Right atrium auricular region (tissue), 2 donors: ENCODE results near the gene CAMTA1. TPM values are rescaled to one million over a fixed set of nuclear protein-coding genes. Genes with fewer than 3 reads are reported as not detected.

ENCODE experiments used
- DNase-seq: peaks from one replicate; pipeline ENCODE4 v3.0.0-alpha.2; 2019; ENCODE audit warnings: low spot score
- H3K27ac ChIP-seq, 2 donors: fragments of 200-600 bp; sonication (generic); 1 replicate in 1 of 2; 2 replicates in 1 of 2; pipeline ENCODE4 v1.5.1; 2016 to 2019
- H3K27me3 ChIP-seq, 2 donors: fragments of 200-600 bp; sonication (generic); one replicate each; pipeline versions ENCODE4 v1.5.1 to v1.6.0; 2017 to 2019
- H3K36me3 ChIP-seq: fragments of 200-600 bp; sonication (generic); one replicate; pipeline ENCODE4 v1.5.1; 2016
- H3K4me1 ChIP-seq, 2 donors: fragments of 200-600 bp; sonication (generic); one replicate each; pipeline versions ENCODE4 v1.5.1 to v1.6.0; 2017 to 2019
- H3K4me3 ChIP-seq, 2 donors: fragments of 200-600 bp; sonication (generic); 1 replicate in 1 of 2; 2 replicates in 1 of 2; pipeline ENCODE4 v1.5.1; 2017 to 2019; ENCODE audit warnings: mild to moderate bottlenecking in 1 of 2, moderate library complexity in 1 of 2
- H3K9me3 ChIP-seq, 2 donors: fragments of 200-600 bp; sonication (generic); one replicate each; pipeline ENCODE4 v1.5.1; 2019
- total RNA-seq, 2 donors: library from RNA; depleted of rRNA; stranded (reverse); fragments of >200 nt; gene quantifications; one replicate each; pipeline ENCODE4 v1.1.0, GENCODE V29; 2016
- TF ChIP-seq, protein P1 (sequence below), 2 donors: fragments of 200-600 bp; sonication (generic); IDR thresholded peaks; one replicate each; pipeline ENCODE4 v1.5.1; 2019; ENCODE audit warnings: antibody characterized with exemption in 2 of 2

The CAMTA1 gene
- total RNA-seq, 2 donors from 2014 or later = 132 to 190 TPM

DNA sequence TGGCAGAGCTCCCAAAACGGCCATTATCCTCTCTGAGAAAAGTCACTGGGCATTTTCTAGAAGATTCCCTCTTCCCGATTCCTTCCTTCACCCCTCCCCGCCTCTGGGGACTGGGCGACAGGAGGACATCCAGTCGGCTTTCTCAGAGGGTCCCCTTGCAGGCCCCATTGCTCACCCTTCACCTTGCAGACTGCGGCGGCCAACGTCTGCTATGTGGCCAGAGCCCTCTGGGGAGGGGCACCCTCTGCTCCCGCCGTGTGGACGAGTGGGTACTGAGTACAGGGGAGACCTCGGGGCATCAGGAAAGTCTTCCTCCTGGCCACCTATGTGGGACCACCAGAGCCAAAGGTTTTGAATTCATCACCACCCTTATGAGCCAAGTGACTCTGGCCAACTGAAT lies 692.3 kb downstream of the CAMTA1 start:
- DNase-seq = no peak
- TF ChIP-seq, protein P1, sequence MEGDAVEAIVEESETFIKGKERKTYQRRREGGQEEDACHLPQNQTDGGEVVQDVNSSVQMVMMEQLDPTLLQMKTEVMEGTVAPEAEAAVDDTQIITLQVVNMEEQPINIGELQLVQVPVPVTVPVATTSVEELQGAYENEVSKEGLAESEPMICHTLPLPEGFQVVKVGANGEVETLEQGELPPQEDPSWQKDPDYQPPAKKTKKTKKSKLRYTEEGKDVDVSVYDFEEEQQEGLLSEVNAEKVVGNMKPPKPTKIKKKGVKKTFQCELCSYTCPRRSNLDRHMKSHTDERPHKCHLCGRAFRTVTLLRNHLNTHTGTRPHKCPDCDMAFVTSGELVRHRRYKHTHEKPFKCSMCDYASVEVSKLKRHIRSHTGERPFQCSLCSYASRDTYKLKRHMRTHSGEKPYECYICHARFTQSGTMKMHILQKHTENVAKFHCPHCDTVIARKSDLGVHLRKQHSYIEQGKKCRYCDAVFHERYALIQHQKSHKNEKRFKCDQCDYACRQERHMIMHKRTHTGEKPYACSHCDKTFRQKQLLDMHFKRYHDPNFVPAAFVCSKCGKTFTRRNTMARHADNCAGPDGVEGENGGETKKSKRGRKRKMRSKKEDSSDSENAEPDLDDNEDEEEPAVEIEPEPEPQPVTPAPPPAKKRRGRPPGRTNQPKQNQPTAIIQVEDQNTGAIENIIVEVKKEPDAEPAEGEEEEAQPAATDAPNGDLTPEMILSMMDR (IDR thresholded peaks at IDR 0.05) = no peak
- no peaks in the 10 kb centered on the region for H3K9me3 ChIP-seq
- H3K4me1 ChIP-seq = peaks cover 0 to 25% of the 10 kb centered on the region in 2 donors
- H3K4me3 ChIP-seq = no peak overlapping the region
- no peak overlapping the region for H3K27ac ChIP-seq
- H3K27me3 ChIP-seq = no peaks in the 10 kb centered on the region
- no peaks in the 10 kb centered on the region for H3K36me3 ChIP-seq

DNA sequence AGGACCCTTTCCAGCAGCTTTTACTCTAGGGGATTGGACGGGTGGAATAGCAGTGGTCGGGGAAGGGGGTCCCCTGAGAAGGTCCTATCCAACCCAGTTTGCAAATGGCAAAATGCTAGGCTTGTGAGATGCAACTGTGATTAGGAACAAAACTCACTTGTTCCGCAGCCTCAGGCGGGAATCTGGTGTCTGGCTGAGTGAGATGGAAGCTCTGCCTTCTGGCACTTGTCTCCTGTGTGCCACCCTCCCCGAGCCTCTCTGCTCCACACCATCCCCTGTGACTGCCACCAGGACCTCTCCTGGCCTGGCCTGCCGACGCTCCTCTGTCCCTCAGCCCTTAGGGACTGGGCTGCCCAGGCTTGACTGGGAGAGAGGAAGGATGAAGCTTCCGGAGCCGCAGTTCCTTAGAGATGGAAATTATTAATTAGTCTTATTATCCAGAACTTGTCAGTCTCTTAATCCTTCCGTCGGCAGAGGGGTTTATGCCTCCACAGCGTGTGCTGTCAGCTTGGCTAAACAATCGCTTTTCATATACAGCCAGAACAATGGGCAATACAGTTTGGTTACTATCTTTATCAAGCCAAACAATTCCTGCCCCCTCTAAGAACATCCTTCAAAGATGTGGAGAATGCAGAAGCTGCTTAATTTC lies 693.0 kb downstream of the CAMTA1 start:
- TF ChIP-seq, protein P1 (IDR thresholded peaks at IDR 0.05) = no peak
- DNase-seq = no peak
- Histone ChIP-seq H3K27me3 (no peaks in the 10 kb centered on the region), H3K27ac (peak overlapping the region; percentile 61 to 74), H3K9me3 (no peaks in the 10 kb centered on the region), H3K4me1 (peaks cover 0 to 26% of the 10 kb centered on the region in 2 donors), H3K36me3 (no peaks in the 10 kb centered on the region), H3K4me3 (no peak overlapping the region)

DNA sequence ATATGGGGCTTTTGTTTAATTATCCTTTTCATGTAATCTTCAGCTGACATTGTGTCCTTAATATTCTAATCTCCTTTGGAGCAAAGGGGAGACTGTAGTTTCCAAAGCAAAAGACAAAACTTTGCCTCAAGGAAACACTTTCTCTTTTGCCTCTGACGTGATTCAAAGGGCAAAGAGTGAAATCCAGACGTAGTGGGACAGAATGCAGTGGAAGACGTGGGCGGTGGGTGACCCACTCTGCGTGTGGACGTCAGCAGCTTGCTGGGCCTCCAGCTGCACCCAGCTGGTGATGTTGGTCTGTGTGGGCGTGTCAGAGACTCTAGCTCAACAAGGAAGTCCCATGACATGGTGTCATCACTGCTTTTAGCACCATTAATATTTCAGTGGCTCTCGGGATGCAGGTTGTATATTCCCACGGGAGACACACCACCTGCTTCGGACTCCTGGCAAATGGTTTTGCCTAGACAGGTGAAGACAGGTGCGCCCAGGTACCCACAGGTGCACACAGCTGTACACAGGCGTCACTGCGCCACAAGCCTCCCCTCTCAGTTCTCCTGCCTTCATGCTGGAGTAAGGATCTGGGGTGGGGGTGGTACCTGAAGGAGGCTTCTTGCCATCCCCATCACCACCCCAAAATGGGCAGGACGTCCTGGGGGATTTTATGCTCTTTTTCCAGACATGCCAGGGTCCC lies 693.7 kb downstream of the CAMTA1 start:
- no peaks in the 10 kb centered on the region for H3K9me3 ChIP-seq
- no peak overlapping the region for H3K4me3 ChIP-seq
- peak; percentile 83 for DNase-seq
- no peaks in the 10 kb centered on the region for H3K27me3 ChIP-seq
- peak overlapping the region; percentile 61 to 74 for H3K27ac ChIP-seq
- TF ChIP-seq, protein P1 (IDR thresholded peaks at IDR 0.05) = no peak
- H3K4me1 ChIP-seq = peaks cover 0 to 26% of the 10 kb centered on the region in 2 donors
- no peaks in the 10 kb centered on the region for H3K36me3 ChIP-seq

DNA sequence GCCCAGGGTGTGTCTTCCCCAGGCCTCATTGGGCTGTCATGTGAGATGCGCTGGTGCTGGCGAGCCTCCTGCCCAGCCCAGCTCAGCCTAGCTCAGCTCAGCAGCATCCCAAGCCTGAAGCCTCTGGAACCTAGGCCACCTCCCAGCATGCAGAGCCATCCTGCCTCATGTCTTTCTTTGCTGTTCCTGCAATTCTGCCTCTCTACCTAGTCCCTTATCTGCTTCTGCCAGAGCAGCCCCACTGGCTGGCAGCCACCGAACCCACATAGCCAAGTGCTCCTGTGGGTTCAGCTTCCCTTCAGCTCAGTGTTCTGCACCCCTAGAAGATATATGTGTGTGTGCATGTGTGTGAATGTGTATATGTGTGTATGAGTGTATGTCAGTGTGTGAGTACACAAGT lies 694.3 kb downstream of the CAMTA1 start:
- TF ChIP-seq, protein P1 (IDR thresholded peaks at IDR 0.05) = no peak
- peak overlapping the region in 1 of 2 donors; percentile 74 for H3K27ac ChIP-seq
- no peaks in the 10 kb centered on the region for H3K27me3 ChIP-seq
- H3K4me1 ChIP-seq = peaks cover 0 to 26% of the 10 kb centered on the region in 2 donors
- H3K9me3 ChIP-seq = no peaks in the 10 kb centered on the region
- no peak for DNase-seq
- no peaks in the 10 kb centered on the region for H3K36me3 ChIP-seq
- H3K4me3 ChIP-seq = no peak overlapping the region

DNA sequence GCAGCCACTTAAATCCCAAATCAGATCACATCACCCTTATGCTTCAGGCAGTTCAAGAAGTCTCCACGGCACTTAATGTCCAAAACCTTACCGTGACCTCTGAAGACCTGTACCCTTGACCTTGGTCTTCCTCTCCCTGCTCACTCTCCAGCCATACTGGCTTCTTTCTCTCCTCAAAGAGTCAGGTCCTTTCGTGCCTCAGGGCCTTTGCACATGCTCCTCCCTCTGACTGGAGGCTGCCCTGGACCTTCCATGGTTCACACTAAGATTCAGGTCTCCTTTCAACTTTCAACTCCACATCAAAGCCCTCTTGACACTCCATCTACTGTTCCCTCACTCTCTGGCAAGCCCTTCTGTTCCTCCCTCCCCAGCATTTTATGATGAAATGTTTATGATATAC lies 695.9 kb downstream of the CAMTA1 start:
- no peak for DNase-seq

More for the DNA sequence above, 695.9 kb downstream of the CAMTA1 start:
- Histone ChIP-seq H3K4me3 (no peak overlapping the region), H3K36me3 (no peaks in the 10 kb centered on the region), H3K4me1 (peaks cover 0 to 36% of the 10 kb centered on the region in 2 donors), H3K9me3 (no peaks in the 10 kb centered on the region), H3K27me3 (no peaks in the 10 kb centered on the region), H3K27ac (peak overlapping the region in 1 of 2 donors; percentile 33)
- TF ChIP-seq, protein P1 (IDR thresholded peaks at IDR 0.05) = no peak
